Stomach smooth muscle (tissue), 2 donors: ENCODE results near the gene LTBP2.

ENCODE experiments used
- H3K27ac ChIP-seq: one replicate; pipeline ENCODE4 v1.7.0; 2013; ENCODE audit warnings: mild to moderate bottlenecking, low read length, inconsistent platforms
- H3K27me3 ChIP-seq, 2 donors: one replicate each; pipeline ENCODE4 v1.7.0; 2013; ENCODE audit warnings: low read length in 2 of 2; ENCODE audit not compliant: insufficient read depth in 2 of 2, control insufficient read depth in 1 of 2
- H3K36me3 ChIP-seq, 2 donors: one replicate each; pipeline ENCODE4 v1.7.0; 2013; ENCODE audit warnings: low read length in 2 of 2; ENCODE audit not compliant: control insufficient read depth in 2 of 2, insufficient read depth in 2 of 2
- H3K4me1 ChIP-seq: one replicate; pipeline ENCODE4 v1.7.0; 2013; ENCODE audit warnings: low read length; ENCODE audit not compliant: control insufficient read depth, insufficient read depth
- H3K4me3 ChIP-seq, 2 donors: one replicate each; pipeline ENCODE4 v1.7.0; 2013; ENCODE audit warnings: low read length in 2 of 2
- H3K9ac ChIP-seq, 2 donors: one replicate each; pipeline ENCODE4 v1.7.0; 2013; ENCODE audit warnings: low read length in 2 of 2, mild to moderate bottlenecking in 1 of 2
- H3K9me3 ChIP-seq, 2 donors: one replicate each; pipeline ENCODE4 v1.7.0; 2013; ENCODE audit warnings: low read length in 2 of 2; ENCODE audit not compliant: control insufficient read depth in 2 of 2
- donor health status: healthy.
- donor health status: Pancreatic carcinoma.

Gene LTBP2

GRCh38 chr14:74562515-74563232 is 49.4 kb downstream of the LTBP2 start:
- Histone ChIP-seq H3K4me3 (peak overlapping the region; percentile 7 to 10), H3K36me3 (no peaks in the 10 kb centered on the region), H3K27me3 (no peaks in the 10 kb centered on the region), H3K4me1 (peaks cover 33% of the 10 kb centered on the region), H3K27ac (no peak overlapping the region), H3K9ac (no peak overlapping the region), H3K9me3 (no peaks in the 10 kb centered on the region)

- H3K9me3 ChIP-seq: no peaks in the 10 kb centered on the region
- no peak overlapping the region for H3K27ac ChIP-seq
- H3K9ac ChIP-seq: no peak overlapping the region
- no peaks in the 10 kb centered on the region for H3K36me3 ChIP-seq
- peaks cover 14% of the 10 kb centered on the region for H3K4me1 ChIP-seq
- H3K27me3 ChIP-seq: no peaks in the 10 kb centered on the region
- no peak overlapping the region for H3K4me3 ChIP-seq
Observed at GRCh38 chr14:74558655-74559054, 53.4 kb downstream of the LTBP2 start.

GRCh38 chr14:74557691-74558090 is 54.3 kb downstream of the LTBP2 start:
- H3K9me3 ChIP-seq: no peaks in the 10 kb centered on the region
- H3K27ac ChIP-seq: no peak overlapping the region

GRCh38 chr14:74555476-74556050 is 56.5 kb downstream of the LTBP2 start:
- H3K9ac ChIP-seq: no peak overlapping the region
- no peak overlapping the region for H3K4me3 ChIP-seq
- H3K4me1 ChIP-seq: peaks cover 23% of the 10 kb centered on the region
- no peaks in the 10 kb centered on the region for H3K9me3 ChIP-seq
- no peaks in the 10 kb centered on the region for H3K27me3 ChIP-seq
- H3K36me3 ChIP-seq: no peaks in the 10 kb centered on the region
- no peak overlapping the region for H3K27ac ChIP-seq

More at GRCh38 chr14:74557691-74558090, 54.3 kb downstream of the LTBP2 start:
- H3K4me1 ChIP-seq: peaks cover 10% of the 10 kb centered on the region
- no peak overlapping the region for H3K4me3 ChIP-seq
- H3K36me3 ChIP-seq: no peaks in the 10 kb centered on the region
- H3K9ac ChIP-seq: no peak overlapping the region
- H3K27me3 ChIP-seq: no peaks in the 10 kb centered on the region

GRCh38 chr14:74554742-74555362 is 57.2 kb downstream of the LTBP2 start:
- peaks cover 23% of the 10 kb centered on the region for H3K4me1 ChIP-seq
- no peaks in the 10 kb centered on the region for H3K36me3 ChIP-seq
- no peak overlapping the region for H3K4me3 ChIP-seq
- no peak overlapping the region for H3K9ac ChIP-seq
- H3K27me3 ChIP-seq: no peaks in the 10 kb centered on the region
- no peak overlapping the region for H3K27ac ChIP-seq
- no peaks in the 10 kb centered on the region for H3K9me3 ChIP-seq

- peaks cover 19% of the 10 kb centered on the region for H3K4me1 ChIP-seq
- H3K4me3 ChIP-seq: no peak overlapping the region
- no peak overlapping the region for H3K27ac ChIP-seq
- H3K9me3 ChIP-seq: no peaks in the 10 kb centered on the region
- no peak overlapping the region for H3K9ac ChIP-seq
- no peaks in the 10 kb centered on the region for H3K36me3 ChIP-seq
- H3K27me3 ChIP-seq: no peaks in the 10 kb centered on the region
Observed at GRCh38 chr14:74552623-74553022, 59.4 kb downstream of the LTBP2 start.

GRCh38 chr14:74551431-74552371 is 60.3 kb downstream of the LTBP2 start:
- no peaks in the 10 kb centered on the region for H3K27me3 ChIP-seq
- peaks cover 20% of the 10 kb centered on the region for H3K4me1 ChIP-seq
- H3K36me3 ChIP-seq: no peaks in the 10 kb centered on the region
- no peaks in the 10 kb centered on the region for H3K9me3 ChIP-seq
- H3K9ac ChIP-seq: no peak overlapping the region
- peak overlapping the region in 1 of 2 donors; percentile 29 for H3K4me3 ChIP-seq
- H3K27ac ChIP-seq: no peak overlapping the region

GRCh38 chr14:74551001-74551400 is 61.0 kb downstream of the LTBP2 start:
- Histone ChIP-seq H3K27ac (no peak overlapping the region), H3K4me1 (peaks cover 25% of the 10 kb centered on the region), H3K9ac (no peak overlapping the region), H3K27me3 (no peaks in the 10 kb centered on the region), H3K36me3 (no peaks in the 10 kb centered on the region), H3K9me3 (no peaks in the 10 kb centered on the region), H3K4me3 (no peak overlapping the region)

- Histone ChIP-seq H3K9me3 (no peaks in the 10 kb centered on the region), H3K4me1 (peaks cover 25% of the 10 kb centered on the region), H3K27ac (no peak overlapping the region), H3K9ac (no peak overlapping the region), H3K36me3 (no peaks in the 10 kb centered on the region), H3K27me3 (no peaks in the 10 kb centered on the region), H3K4me3 (no peak overlapping the region)
Observed at GRCh38 chr14:74550071-74550470, 62.0 kb downstream of the LTBP2 start.

- Histone ChIP-seq H3K9me3 (no peaks in the 10 kb centered on the region), H3K36me3 (no peaks in the 10 kb centered on the region), H3K9ac (no peak overlapping the region), H3K27me3 (no peaks in the 10 kb centered on the region), H3K4me3 (no peak overlapping the region), H3K4me1 (peaks cover 25% of the 10 kb centered on the region), H3K27ac (no peak overlapping the region)
Observed at GRCh38 chr14:74549588-74549987, 62.4 kb downstream of the LTBP2 start.
